ENCODE results near the gene LHFPL4. TPM values are rescaled to one million over a fixed set of nuclear protein-coding genes. Genes with fewer than 3 reads are reported as not detected.
"Not testable (repeated sequence)": the region's sequence is repeated elsewhere in the genome, so short reads cannot be mapped to it uniquely, and the experiment has no call there.

LHFPL4 gene
- total RNA-seq: not detected

DNA sequence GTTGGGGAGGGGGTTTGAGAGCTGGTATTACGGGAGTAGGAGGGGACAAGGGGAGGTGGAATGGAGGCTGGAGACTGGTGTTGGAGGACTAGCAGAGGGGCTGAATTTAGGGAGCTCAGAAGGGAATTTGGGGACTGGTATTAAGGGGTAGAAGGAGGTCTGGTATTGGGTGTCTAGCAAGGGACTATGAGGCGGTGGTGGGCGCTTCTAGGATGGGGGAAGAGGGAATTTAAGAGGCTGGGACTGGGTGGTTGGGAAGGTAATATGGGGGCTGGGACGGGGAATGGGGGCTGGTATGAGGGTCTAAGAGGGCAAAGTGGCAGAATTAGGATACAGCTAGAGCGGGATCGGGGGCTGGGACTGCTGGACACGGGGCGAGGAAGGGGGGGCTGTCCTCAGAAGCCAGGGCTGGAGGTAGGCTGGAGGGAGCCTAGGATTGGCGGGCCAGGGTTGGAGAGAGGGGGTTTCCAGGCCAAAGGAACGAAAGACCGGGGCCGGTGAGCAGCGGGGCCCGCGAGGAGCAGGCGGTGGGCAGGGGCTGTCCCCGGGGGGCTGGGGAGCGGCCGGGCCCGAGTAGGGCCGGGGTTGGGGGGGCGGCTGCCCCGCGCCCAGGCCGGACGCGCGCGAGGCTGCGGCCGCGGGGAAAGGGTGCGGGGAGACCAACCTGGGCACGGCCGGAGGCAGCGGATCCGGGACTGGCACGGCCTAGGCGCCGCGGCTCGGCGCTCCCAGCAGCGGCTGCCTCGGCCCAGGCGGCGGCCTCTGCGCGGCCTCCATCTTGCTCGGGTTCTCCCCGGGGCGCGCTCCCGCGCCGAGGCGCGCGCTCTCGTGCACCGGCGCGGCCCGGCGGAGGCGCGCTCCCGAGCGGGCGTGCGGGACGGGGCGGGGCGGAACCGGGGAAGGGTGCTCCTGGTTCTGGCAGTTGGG, at the start of gene LHFPL4:
LHFPL4 (minus strand) TSS at position 802 of the 927 bp plus-strand sequence. CDS start 1,143 bp downstream, outside the sequence.
- Histone ChIP-seq H3K4me1 (no peaks in the 10 kb centered on the region), H3K9me3 (no peaks in the 10 kb centered on the region), H3K27me3 (peaks cover 17% of the 10 kb centered on the region), H3K36me3 (no peaks in the 10 kb centered on the region), H3K27ac (no peak within 1 kb of the TSS), H3K4me3 (no peak within 1 kb of the TSS)
- intact Hi-C loops (cut with DNase I): no loop called here
- TF ChIP-seq CTCF (IDR thresholded peaks at IDR 0.05): no peak
- no peak for DNase-seq (ENCODE audit: low spot score in 2 of 2)

GRCh38 chr3:9602620-9603019, 49.0 kb upstream of the LHFPL4 start:
- Histone ChIP-seq H3K4me1 (no peaks in the 10 kb centered on the region), H3K9me3 (peaks cover 0 to 9% of the 10 kb centered on the region in 2 donors), H3K36me3 (no peaks in the 10 kb centered on the region), H3K4me3 (no peak overlapping the region), H3K27me3 (no peaks in the 10 kb centered on the region), H3K27ac (no peak overlapping the region)
- DNase-seq (ENCODE audit: low spot score in 2 of 2): peak in 1 of 2 donors; percentile 34
- no peak for TF ChIP-seq CTCF (IDR thresholded peaks at IDR 0.05)
- intact Hi-C loops (cut with DNase I): no loop called here

DNA sequence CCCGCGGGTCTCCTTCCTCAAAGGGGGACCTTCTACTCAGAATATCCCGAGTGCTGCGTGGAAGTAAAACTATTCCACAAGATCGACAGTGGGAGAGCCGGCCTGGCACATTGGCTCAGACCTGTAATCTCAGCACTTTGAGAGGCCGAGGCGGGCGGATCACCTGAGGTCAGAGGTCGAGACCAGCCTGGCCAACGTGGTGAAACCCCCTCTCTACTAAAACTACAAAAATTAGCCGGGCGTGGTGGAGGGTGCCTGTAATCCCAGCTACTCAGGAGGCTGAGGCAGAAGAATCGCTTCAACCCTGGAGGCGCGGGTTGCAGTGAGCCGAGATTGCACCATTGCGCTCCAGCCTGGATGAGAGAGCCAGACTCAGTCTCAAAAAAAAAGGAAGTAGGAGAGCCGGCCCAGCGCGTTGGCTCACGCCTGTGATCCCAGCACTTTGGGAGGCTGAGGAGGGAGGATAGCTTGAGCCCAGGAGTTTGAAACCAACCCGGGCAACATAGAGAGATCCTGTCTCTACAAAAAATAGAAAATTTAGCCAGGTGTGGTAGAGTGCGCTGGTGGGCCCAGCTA, 47.5 kb upstream of the LHFPL4 start:
- H3K27ac ChIP-seq; H3K4me1 ChIP-seq; H3K9me3 ChIP-seq; H3K27me3 ChIP-seq; DNase-seq (ENCODE audit: low spot score in 2 of 2); intact Hi-C loops (cut with DNase I); H3K36me3 ChIP-seq: not testable (repeated sequence)
- peak overlapping the region; percentile 26 to 33 for H3K4me3 ChIP-seq

GRCh38 chr3:9600597-9600996, 47.0 kb upstream of the LHFPL4 start:
- Histone ChIP-seq H3K27ac (no peak overlapping the region), H3K4me3 (peak overlapping the region; percentile 26 to 33), H3K9me3 (peaks cover 0 to 3% of the 10 kb centered on the region in 2 donors), H3K27me3 (no peaks in the 10 kb centered on the region), H3K36me3 (no peaks in the 10 kb centered on the region), H3K4me1 (no peaks in the 10 kb centered on the region)
- DNase-seq (ENCODE audit: low spot score in 2 of 2): peak in 1 of 2 donors; percentile 64
- intact Hi-C loops (cut with DNase I): no loop called here
- no peak for TF ChIP-seq CTCF (IDR thresholded peaks at IDR 0.05)

DNA sequence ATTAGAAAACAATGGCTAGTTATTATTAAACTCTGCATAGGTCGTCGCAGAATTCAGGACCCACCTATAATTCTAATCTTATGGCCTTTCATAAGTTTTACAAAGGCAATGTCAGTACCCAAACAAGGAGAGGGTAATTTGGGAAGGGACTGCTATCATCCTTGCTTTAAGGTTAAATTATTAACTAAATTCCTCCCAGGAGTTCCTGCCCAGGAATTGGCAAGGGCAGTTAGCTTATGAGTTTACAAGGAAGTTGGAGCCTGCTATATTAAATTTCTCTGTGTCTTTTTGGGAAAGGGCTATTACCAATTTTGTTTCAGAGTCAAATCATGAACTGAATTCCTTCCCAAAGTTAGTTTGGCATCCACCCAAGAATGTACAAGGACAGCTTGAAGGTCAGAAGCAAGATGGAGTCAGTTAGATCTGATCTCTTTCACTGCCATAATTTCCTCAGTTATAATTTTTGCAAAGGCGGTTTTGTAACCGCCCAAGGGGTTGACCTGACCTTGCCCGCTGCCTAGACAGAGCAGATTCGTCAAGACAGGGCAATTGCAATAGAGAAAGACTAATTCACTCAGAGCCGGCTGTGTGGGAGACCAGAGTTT, 45.3 kb upstream of the LHFPL4 start:
- H3K4me3 ChIP-seq: no peak overlapping the region
- no peaks in the 10 kb centered on the region for H3K9me3 ChIP-seq
- no peaks in the 10 kb centered on the region for H3K4me1 ChIP-seq
- no peaks in the 10 kb centered on the region for H3K27me3 ChIP-seq
- TF ChIP-seq CTCF (IDR thresholded peaks at IDR 0.05): no peak
- intact Hi-C loops (cut with DNase I): no loop called here
- DNase-seq (ENCODE audit: low spot score in 2 of 2): no peak
- H3K27ac ChIP-seq: no peak overlapping the region
- no peaks in the 10 kb centered on the region for H3K36me3 ChIP-seq

- H3K4me1 ChIP-seq: no peaks in the 10 kb centered on the region
- no peaks in the 10 kb centered on the region for H3K36me3 ChIP-seq
- intact Hi-C loops (cut with DNase I): no loop called here
- H3K4me3 ChIP-seq: no peak overlapping the region
- H3K27me3 ChIP-seq: no peaks in the 10 kb centered on the region
- DNase-seq (ENCODE audit: low spot score in 2 of 2): no peak
- no peak for TF ChIP-seq CTCF (IDR thresholded peaks at IDR 0.05)
- no peak overlapping the region for H3K27ac ChIP-seq
- H3K9me3 ChIP-seq: no peaks in the 10 kb centered on the region
Observed at GRCh38 chr3:9595877-9596276, 42.3 kb upstream of the LHFPL4 start.

DNA sequence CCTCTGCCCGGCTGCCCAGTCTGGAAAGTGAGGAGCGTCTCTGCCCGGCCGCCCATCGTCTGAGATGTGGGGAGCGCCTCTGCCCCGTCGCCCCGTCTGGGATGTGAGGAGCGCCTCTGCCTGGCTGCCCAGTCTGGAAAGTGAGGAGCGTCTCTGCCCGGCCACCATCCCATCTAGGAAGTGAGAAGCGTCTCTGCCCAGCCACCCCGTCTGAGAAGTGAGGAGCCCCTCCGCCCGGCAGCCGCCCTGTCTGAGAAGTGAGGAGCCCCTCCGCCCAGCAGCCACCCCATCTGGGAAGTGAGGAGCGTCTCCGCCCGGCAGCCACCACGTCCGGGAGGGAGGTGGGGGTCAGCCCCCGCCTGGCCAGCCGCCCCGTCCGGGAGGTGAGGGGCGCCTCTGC, 38.2 kb upstream of the LHFPL4 start:
- H3K36me3 ChIP-seq; H3K27me3 ChIP-seq; H3K27ac ChIP-seq; H3K4me1 ChIP-seq; intact Hi-C loops (cut with DNase I); H3K9me3 ChIP-seq; H3K4me3 ChIP-seq; DNase-seq (ENCODE audit: low spot score in 2 of 2): not testable (repeated sequence)
